DMS114 treated with DMSO at 0.1 percent for 48 hours (cell line): ENCODE data around the gene TXNRD2.
"Not testable (repeated sequence)": the region's sequence is repeated elsewhere in the genome, so short reads cannot be mapped to it uniquely, and the experiment has no call there.

Experiments used
- DNase-seq: peaks from one replicate; lab custom pipeline; 2025; ENCODE audit not compliant: unreplicated experiment; lab: John Stamatoyannopoulos, UW

Gene TXNRD2

DNA sequence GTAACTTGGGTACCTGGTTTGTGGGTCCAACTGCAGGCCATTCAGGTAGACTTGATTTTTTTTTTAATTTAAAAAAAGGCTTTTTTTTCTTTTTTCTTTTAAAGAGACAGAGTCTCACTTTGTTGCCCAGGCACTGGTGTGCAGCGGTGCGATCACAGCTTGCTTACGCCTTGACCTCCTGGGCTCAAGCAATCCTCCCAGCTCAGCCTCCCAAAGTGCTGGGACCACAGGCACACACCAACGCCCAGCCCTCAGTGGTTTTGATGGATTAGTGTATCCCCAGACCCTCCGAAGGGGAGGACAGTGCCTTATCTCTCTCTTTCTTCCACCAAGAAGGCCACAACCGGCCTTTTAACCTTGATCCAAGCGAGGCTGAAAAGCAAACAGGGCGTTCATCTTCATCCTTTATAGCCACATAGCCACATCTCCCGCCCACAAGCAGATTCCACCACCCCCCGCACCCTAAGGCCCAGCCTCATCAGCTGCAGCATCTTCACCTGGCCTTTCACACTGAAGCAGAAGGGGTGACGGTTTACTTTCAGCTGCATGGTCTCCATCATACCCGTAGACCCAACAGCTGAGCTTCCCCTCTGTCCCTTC is 17.6 kb downstream of the TXNRD2 start:
- DNase-seq: no peak

GRCh38 chr22:19921544-19922081 is 20.0 kb downstream of the TXNRD2 start:
- no peak for DNase-seq

GRCh38 chr22:19919701-19920363 is 21.8 kb downstream of the TXNRD2 start:
- no peak for DNase-seq

DNA sequence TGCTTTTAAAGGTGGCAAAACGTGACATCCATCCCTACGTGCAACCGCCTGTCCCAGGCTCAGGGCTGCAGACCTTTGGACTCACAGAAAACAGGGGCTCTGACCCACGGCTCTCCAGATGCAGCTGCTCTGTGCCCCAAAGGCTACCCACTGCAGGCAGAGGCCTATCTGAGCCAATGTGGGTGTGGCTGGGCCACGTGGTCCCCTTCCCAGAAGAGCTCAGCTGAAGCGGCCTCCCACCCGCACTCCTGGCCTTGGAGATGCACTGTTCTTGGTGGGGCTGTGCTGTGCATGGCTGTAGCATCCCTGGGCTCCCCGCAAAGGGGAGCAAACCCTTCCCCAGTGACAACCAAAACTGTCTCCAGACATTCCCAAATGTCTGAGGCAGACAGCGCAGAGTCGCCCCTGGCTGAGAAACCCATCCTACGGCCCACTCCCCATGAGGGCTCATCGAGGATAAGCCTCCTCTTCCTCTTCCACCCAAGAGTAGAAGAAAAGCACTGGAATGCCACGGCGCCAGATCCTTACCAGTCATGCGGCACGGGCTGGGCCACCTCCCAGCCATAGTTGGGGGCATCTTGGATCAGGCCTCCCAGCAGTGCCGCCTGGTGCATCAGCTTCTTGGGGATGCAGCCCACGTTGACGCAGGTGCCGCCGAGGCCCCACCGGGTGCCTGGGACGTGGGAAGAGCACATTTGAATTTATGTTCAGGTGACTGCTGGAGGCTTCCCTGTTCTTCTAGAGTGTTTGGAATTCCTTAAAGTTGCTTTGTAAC is 23.1 kb downstream of the TXNRD2 start:
- no peak for DNase-seq

DNA sequence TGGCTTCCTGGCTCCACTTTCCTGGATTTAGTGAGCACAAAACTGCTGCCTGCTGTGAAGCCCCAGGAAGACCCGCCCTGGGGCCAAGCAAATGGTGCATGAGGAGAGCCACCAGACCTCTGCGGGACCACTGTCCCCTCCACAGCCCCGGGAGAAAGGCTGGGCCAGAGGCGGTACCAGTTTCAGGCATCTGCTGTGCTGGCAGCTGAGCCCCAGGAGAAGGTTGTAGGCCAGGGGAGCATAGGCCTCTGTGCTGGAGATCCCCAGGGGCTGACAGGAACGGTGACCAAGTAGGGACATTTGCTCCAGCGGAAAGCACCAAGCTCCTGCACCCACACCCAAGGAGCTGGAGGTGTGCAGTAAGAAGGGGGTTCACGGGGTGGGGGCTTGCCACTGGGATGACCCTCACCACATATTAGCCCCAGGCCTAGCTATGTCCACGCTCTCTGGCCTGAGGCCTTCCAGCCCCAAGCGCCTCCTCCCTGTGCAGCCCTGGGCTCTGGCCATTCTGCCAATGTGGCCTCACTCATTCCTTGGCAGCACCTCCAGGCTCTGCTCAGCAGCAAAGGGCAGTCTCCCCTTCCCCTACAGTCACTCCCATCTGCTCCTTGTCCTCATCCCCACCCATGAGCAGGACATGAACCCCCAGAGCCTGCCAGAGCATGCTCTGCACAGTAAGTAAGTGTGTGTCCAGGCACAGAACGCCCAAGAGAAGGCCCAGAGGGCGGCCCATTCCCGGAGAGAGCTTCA is 24.1 kb downstream of the TXNRD2 start:
- DNase-seq: no peak

GRCh38 chr22:19916941-19917340 is 24.7 kb downstream of the TXNRD2 start:
- no peak for DNase-seq

- DNase-seq: no peak
Observed at GRCh38 chr22:19916006-19916405, 25.6 kb downstream of the TXNRD2 start.

GRCh38 chr22:19915287-19915954 is 26.2 kb downstream of the TXNRD2 start:
- DNase-seq: no peak

DNA sequence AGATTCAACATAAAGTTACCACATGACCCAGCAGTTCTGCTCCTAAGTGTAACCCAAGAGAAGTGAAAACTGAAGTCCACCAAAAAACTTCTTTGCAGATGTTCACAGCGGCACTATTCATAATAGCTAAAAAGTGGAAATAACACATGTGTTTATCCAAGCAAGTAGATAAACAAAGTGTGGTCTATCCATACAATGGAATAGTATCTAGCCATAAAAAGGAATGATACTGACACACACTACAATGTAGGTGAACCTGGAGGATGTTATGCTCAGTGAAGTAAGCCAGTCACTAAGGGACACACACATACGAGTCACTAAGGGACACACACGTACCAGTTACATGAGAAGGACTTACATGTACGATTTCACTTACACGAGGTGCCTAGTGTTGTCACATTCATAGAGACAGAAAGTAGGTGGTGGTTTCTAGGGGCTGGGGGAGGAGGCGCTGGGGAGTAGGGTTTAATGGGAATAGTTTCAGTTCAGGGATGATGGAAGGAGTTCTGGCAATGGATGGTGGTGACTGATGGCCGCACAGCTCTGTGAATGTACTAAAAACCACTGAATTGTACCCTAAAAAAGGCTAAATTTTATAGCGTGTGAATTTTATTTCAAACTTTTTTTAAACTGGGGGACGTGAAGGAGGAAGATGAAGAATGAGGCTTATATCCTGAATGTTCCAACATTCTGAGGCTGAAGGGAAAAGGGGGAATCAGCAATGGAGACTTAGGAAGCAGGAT is 27.2 kb downstream of the TXNRD2 start:
- DNase-seq: no peak

GRCh38 chr22:19913337-19913936 is 28.2 kb downstream of the TXNRD2 start:
- no peak for DNase-seq

DNA sequence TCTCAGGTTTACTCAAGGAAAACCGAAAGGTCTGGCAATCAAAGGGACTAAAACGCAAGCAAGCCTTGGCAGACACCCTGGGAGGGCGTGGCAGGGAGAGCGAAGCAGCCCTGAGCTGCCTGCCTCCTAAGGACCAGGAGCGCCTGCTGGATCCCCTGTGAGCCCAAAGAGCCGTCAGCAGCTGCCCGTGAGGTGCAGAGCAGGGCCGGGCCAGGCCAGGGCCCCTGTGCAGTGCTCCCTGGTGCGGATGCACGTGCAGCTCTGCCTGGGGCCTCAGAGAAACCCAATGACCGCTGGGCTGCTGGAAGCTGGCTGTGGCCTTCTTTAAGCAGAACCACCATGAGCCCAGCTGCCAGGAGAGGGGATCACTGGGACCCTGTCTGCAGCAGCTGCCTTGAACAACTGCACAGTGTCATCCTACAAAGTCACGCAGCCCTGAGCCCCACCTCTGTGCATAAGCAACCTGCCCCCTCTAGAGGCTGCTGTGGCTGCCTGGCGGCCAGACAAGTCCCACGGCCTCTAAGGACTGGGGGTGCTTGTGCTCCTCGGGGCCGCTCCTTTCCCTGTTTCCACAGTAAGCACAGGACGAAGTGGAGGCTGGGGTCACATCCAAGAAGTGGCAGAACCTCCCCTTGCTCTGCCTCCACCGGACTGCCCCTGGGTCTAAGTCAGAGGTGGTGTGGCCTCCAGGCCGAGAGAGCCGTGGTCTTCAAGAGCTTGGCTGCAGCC is 29.2 kb downstream of the TXNRD2 start:
- no peak for DNase-seq

GRCh38 chr22:19911540-19912270 is 29.9 kb downstream of the TXNRD2 start:
- DNase-seq: no peak

DNA sequence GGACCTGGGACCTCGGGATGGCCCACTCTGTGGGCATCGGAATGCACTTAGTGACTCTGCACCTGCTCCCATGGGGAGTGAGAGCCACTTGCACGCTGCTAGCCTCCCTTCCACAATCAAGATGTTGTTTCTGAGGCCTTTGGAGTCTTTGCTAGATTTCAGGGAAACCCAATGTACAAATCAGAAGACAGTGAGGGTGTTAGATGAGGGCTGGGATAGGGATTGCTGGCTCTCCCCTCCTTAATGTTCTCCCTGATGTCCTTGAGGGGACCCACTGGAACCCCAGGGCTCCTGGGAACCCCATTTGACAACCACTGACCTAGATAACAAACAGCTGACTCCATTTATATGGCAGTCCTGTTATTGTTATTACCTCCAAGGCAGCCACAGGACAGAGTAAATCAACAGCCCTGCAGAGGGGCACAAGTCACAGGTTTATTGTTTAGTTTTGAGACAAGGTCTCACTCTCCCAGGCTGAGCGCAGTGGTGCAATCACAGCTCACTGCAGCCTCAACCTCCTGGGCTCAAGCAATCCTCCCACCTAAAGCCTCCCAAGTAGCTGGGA is 31.4 kb downstream of the TXNRD2 start:
- no peak for DNase-seq

- peak; percentile 51 for DNase-seq
Observed at GRCh38 chr22:19909350-19910179, 32.1 kb downstream of the TXNRD2 start.

DNA sequence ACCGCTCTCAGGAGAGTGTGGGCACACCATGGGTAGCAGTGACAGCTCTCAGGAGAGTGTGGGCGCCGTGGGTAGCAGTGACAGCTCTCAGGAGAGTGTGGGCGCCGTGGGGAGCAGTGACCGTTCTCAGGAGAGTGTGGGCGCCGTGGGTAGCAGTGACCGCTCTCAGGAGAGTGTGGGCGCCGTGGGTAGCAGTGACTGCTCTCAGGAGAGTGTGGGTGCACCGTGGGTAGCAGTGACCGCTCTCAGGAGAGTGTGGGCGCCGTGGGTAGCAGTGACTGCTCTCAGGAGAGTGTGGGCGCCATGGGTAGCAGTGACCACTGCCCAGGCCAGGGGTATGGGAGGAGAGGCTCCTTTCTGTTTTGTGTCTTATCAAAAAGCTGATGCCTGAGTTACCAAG is 33.7 kb downstream of the TXNRD2 start:
- not testable (repeated sequence) for DNase-seq

DNA sequence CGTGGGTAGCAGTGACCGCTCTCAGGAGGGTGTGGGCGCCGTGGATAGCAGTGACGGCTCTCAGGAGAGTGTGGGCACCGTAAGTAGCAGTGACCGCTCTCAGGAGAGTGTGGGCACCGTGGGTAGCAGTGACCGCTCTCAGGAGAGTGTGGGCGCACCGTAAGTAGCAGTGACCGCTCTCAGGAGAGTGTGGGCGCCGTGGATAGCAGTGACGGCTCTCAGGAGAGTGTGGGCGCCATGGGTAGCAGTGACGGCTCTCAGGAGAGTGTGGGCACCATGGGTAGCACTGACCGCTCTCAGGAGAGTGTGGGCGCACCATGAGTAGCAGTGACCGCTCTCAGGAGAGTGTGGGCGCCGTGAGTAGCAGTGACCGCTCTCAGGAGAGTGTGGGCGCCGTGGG is 34.8 kb downstream of the TXNRD2 start:
- not testable (repeated sequence) for DNase-seq
